ENCODE data around the gene PRPF40A.
"Not testable (repeated sequence)": the region's sequence is repeated elsewhere in the genome, so short reads cannot be mapped to it uniquely, and the experiment has no call there.

The PRPF40A gene

DNA sequence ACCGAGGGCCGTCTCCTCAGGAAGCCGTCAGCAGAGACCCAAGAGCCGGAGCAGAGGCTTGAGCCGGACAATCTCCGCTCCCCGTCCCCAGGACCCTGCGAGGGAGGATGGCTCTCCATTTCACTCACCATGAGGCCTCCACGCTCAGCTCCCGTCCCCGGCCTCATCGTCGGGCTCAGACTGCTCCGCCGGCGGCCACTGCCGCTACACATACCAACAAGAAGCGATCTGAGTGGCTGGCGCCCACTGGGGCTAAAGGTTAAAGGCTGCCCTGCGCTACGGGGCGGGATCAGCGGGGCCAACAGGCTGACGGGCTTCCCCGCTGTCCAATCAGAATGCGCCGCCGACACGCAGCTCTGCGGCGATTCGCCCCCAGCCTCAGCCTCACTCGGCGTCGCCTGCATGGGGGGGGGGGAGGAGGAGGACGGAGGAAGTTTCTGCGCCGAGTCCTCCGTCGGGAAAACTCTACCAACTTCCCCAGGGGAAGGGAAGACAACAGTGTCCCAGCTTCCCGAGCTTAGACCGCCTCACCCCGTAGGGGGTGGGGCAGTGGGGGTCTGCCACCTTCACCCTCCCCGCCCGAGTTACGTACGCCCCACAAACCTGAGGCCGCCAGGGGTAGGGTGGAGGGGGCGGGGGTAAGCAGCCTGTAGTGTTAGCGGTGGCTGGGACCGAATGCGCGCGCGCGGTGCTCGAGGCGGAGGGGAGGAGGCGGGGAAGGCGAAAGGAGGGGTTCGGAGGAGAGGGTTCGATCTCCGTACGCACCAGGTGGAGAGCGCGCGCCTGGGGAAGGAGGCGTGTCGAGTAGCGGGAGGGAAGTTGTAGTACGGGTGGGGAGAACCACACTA is at the start of gene PRPF40A:
Gene PRPF40A (minus strand): TSS at position 234 of the 848 bp plus-strand sequence. CDS start 22 bp downstream, at position 212.
- peak; percentile 98 for DNase-seq (ENCODE audit: low spot score)

DNA sequence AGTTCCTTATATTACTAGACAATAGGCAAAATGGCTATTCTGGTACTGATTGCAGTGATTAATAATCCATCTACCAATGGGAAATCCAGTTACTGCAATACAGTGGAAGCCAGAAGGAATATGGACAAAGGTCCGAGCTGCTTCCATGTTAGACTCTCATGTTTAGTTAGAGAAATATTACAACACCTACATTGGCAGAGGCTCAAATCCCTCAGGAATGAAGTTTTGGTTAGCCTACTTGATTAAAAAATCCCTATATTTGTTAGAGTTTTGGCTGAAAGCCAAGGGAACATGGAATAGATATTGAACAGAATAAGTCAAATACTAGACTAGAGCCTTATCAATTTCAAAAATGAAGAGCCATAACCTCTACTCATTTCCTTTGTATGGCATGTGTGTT is 49.7 kb upstream of the PRPF40A start:
- no peak for DNase-seq (ENCODE audit: low spot score)

GRCh38 chr2:152763651-152764050 is 46.4 kb upstream of the PRPF40A start:
- no peak for DNase-seq (ENCODE audit: low spot score)

DNA sequence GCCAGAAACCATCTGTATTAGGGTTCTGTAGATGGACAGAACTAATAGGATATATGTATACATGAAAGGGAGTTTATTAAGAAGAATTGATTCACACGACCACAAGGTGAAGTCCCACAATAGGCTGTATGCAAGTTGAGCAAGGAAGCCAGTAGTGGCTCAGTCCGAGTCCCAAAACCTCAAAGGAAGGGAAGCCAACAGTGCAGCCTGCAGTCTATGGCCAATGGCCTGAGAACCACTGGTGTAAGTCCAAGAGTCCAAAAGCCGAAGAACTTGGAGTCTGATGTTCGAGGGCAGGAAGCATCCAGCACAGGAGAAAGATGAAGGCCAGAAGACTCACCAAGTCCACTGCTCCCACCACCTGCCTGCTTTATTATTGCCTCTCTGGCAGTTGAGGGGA is 45.9 kb upstream of the PRPF40A start:
- not testable (repeated sequence) for DNase-seq (ENCODE audit: low spot score)

DNA sequence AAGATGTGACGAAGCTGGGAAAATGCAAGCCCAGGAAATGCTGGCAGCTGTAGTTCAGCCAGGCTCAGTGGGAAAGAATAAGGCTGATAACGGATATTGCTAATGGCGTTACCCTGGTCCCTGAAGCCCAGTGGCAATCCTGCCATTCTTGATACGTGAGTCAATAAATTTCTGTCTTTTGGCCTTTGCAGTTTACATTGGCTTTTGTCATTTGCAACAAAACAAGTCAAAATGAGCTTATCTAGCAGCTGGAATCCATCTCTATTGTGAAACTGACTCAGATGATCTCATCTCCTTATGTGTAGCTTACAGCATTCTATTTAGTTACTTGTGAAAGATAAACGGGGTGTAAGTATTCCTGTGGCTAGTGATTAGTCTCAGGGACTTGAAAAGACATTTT is 44.9 kb upstream of the PRPF40A start:
- DNase-seq (ENCODE audit: low spot score): no peak

DNA sequence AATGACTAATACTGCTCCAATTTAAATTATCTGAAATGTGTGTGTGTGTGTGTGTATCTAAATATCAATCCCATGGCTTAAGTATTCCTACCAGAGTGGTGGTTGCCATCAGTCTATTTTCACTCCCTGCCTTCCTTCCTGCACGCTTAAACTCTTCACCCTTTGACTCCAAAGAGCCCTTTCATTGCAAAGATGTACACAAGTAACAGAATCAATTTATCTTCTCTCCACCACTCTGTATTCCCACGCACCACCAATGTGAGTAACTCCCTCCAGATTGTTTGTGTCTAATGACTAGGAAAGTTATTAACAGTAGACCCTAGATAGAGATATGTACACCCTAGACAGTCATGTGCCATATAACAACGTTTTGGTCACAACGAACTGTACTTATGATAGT is 44.0 kb upstream of the PRPF40A start:
- DNase-seq (ENCODE audit: low spot score): no peak

DNA sequence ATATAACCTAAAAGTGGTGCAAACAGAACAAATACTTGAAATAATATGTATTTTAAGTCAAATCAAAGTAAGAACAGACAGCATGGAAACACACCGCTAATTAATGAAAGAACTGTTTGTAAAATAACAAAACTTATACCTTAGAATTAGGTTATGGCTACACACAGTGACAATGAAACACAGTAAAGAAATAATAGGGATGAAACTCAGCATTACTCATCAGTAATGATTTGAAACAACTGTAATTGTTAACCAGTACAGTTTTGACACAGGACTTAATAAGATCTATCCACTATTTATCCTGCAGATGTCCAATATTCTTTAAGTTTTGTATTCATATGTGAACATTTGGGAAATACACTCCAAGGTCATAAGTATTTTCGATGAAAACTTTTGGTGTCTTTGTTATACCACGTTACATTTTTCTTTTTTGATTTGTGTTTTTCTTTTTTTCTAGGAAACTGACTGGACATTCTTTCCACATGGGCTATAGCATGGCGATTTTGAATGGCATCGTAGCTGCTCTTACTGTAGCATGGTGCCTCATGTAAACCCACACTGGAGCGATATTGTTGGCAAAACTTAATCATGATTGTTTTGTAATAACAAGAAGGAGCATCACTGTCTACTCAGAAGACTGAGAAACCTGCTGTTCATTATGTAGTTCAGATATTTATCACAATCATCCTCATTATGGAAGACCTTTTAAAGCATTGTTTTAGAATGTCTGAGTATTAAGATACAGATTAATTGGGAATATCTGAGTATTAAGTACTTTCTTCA is 42.2 kb upstream of the PRPF40A start:
- DNase-seq (ENCODE audit: low spot score): no peak

- DNase-seq (ENCODE audit: low spot score): peak; percentile 41
Observed at GRCh38 chr2:152755029-152755428, 37.8 kb upstream of the PRPF40A start.

DNA sequence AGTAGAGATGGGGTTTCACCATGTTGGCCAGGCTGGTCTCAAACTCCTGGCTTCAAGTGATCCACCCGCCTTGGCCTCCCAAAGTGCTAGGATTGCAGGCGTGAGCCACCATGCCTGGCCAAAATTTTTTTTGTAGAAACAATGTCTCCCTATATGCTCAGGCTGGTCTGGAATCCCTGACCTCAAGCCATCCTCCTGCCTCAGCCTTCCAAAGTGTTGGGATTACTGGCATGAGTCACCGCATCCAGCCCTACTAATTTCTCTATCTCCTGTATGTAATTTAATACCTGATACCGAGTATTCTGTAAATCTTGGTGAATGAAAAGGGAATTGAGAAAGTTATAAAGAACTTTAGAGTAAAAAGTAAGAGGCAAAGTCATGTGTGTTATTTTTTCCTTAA is 30.5 kb upstream of the PRPF40A start:
- DNase-seq (ENCODE audit: low spot score): not testable (repeated sequence)

- DNase-seq (ENCODE audit: low spot score): peak; percentile 43
Observed at GRCh38 chr2:152743002-152743401, 25.7 kb upstream of the PRPF40A start.

DNA sequence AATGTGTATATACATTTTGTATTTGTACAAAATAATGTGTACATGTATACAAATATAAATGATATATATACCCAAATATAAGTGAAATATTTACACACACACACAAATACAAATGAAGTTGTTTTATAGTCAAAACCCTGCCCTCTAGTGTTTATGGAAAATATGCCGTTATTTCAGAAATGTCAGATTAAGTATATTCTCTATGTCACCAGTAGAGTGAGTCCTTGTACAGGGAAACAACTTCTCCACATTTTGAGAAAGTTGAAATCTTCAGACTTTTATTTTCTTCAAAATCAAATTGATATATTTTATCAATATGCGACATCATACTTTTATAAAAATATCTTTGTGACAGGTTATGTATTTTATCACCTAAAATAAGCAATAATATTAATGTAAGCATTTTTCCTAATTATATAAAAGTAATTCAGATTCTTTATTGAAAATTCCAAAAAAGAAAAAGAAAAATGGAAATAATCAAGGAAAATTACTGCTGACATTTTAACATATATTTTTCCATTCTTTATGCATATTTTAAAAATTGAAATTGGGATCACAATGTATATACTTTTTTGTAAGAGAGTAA is 23.6 kb upstream of the PRPF40A start:
- DNase-seq (ENCODE audit: low spot score): peak; percentile 63

GRCh38 chr2:152739705-152740104 is 22.4 kb upstream of the PRPF40A start:
- DNase-seq (ENCODE audit: low spot score): not testable (repeated sequence)

- DNase-seq (ENCODE audit: low spot score): no peak
Observed at GRCh38 chr2:152738438-152738837, 21.2 kb upstream of the PRPF40A start.

GRCh38 chr2:152737509-152737908 is 20.2 kb upstream of the PRPF40A start:
- not testable (repeated sequence) for DNase-seq (ENCODE audit: low spot score)

DNA sequence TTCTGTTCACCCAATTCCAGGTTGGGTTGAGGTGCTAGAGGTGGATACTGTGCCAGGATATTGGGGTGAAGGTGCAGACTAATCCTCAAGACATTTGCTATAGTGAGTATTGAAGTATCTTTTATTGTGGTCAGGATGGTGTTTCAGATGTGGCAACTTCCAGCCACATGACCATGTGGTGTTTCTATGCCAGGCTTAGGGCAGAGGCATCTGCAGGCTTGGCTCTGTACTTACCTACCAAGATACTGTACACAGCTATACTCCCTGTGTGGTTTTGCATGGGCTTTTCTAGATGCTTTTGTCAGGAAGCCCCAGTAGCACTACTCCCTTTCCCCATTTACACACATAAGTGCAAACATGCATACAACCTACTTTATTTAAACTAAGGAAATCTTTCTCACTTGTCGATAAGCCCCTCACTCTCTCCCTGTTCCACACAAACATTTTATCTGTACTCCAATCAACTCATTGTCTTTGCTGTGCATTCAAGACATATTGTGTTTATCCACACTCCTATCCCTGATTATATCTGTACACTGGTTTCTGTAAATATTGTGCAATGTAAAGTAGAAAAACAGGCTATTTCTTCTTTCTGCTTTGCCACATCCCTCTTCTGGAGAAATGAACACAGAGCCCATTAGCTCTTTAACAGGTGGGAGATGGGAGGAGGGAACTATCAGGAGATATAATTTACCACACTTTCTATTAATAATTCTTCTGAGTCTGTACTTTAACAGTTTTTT is 13.5 kb upstream of the PRPF40A start:
- DNase-seq (ENCODE audit: low spot score): peak; percentile 12

DNA sequence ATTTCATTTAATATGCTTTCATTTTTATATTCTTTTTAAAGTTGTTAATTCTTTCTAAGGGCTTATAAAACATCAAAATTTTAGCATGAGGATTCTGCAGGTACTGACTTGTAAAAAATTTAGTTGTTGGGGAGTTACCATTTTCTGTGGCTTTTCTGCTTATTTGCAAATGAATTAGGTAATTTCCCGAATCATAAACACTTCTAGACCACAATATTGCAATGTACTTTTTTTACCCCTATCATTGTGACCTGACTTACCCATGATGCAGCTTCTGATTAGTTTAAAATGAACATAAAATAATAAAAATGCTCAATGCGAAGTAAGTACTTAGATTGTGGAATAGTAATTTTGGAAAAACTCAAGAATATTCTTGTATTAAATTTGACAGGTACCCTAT is 12.6 kb upstream of the PRPF40A start:
- DNase-seq (ENCODE audit: low spot score): no peak

DNA sequence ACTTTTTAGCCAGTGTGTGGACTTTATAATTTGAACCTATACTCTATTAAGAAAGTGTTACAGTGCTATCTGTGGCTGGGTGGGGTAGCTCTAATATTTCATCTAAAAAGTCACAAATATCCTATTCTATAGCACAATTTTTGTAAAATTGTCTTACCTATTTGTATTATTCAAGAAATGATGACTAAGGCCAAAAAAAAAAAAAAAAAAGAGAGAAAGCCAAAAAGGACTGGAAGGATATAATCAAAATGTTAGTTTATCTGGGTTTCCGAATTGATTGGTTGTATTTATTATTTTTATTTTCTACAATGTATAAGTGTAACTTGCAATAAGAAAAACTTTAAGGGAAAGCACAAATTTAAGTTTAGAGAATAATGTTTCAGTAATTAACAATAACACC is 6.7 kb upstream of the PRPF40A start:
- no peak for DNase-seq (ENCODE audit: low spot score)

DNA sequence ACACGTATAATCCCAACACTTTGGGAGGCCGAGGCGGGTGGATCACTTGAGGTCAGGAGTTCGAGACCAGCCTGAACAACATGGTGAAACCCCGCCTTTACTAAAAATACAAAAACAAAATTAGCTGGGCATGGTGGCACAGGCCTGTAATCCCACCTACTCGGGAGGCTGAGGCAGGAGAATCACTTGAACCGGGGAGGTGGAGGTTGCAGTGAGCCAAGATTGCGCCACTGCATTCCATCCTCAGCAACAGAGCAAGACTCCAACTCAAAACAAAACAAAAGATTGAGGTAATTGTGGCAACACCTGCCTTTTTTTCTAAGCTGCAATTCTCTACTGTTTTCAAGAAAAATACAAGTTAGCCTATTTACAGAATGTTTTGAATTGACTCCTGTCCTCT is 5.4 kb upstream of the PRPF40A start:
- DNase-seq (ENCODE audit: low spot score): not testable (repeated sequence)

- no peak for DNase-seq (ENCODE audit: low spot score)
Observed at GRCh38 chr2:152720794-152721193, 3.5 kb upstream of the PRPF40A start.

- DNase-seq (ENCODE audit: low spot score): peak; percentile 68
Observed at GRCh38 chr2:152718909-152719645, 1.8 kb upstream of the PRPF40A start.
